ENCODE data around the gene PPP1R15B. TPM values are rescaled to one million over a fixed set of nuclear protein-coding genes. Genes with fewer than 3 reads are reported as not detected.

PPP1R15B gene
- total RNA-seq, 2 experiments from 2014 or later: 63.8 to 64.6 TPM

- H3K36me3 Mint-ChIP-seq (ENCODE audit: low read depth): peaks cover 28% of the 10 kb centered on the region
- no peak for ATAC-seq
- intact Hi-C loops (cut with micrococcal nuclease): no loop called here
- TF ChIP-seq, protein P1, sequence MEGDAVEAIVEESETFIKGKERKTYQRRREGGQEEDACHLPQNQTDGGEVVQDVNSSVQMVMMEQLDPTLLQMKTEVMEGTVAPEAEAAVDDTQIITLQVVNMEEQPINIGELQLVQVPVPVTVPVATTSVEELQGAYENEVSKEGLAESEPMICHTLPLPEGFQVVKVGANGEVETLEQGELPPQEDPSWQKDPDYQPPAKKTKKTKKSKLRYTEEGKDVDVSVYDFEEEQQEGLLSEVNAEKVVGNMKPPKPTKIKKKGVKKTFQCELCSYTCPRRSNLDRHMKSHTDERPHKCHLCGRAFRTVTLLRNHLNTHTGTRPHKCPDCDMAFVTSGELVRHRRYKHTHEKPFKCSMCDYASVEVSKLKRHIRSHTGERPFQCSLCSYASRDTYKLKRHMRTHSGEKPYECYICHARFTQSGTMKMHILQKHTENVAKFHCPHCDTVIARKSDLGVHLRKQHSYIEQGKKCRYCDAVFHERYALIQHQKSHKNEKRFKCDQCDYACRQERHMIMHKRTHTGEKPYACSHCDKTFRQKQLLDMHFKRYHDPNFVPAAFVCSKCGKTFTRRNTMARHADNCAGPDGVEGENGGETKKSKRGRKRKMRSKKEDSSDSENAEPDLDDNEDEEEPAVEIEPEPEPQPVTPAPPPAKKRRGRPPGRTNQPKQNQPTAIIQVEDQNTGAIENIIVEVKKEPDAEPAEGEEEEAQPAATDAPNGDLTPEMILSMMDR (IDR thresholded peaks at IDR 0.05): no peak
- CTCF ChIA-PET: interaction anchor here (0.7 to 4.9 kb wide), 7 partner anchors 10 to 852 kb away, joined by 3 to 31 read pairs (median 5); no protein-coding TSS in a partner anchor
- no peaks in the 10 kb centered on the region for H3K9me3 Mint-ChIP-seq
- H3K27ac Mint-ChIP-seq: no peak overlapping the region
- no peak for DNase-seq
- no peak overlapping the region for H3K4me3 Mint-ChIP-seq
- no peaks in the 10 kb centered on the region for H3K27me3 Mint-ChIP-seq
- POLR2A ChIA-PET: interaction anchor here (1.0 kb wide), 1 partner anchor 37 kb away, joined by 4 read pairs; no protein-coding TSS in a partner anchor
- peaks cover 26% of the 10 kb centered on the region for H3K4me1 Mint-ChIP-seq (ENCODE audit: low read depth)
These were observed 45.3 kb upstream of the PPP1R15B start for GRCh38 chr1:204456826-204457442.

DNA sequence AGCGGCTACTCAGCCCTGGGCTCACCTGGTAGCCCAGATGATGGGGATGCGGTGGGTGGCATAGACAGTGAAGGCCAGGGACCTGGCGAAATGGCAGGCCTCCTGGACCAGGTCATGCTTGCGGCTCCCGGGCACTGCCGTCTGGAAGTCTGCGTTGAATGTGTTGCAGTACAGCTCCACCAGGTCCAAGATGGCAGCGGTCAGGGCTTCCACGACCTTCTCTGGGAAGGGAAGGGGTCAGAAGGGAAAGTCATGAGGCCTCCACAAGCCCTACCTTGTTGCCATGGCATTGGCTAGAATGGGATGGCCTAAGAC lies 44.2 kb upstream of the PPP1R15B start:
- no peak overlapping the region for H3K4me3 Mint-ChIP-seq
- H3K27me3 Mint-ChIP-seq: no peaks in the 10 kb centered on the region
- ATAC-seq (no peak), DNase-seq (no peak)
- H3K36me3 Mint-ChIP-seq (ENCODE audit: low read depth): peaks cover 23% of the 10 kb centered on the region
- TF ChIP-seq, protein P1 (IDR thresholded peaks at IDR 0.05): no peak
- H3K27ac Mint-ChIP-seq: no peak overlapping the region
- H3K4me1 Mint-ChIP-seq (ENCODE audit: low read depth): peaks cover 19% of the 10 kb centered on the region
- CTCF ChIA-PET: interaction anchor here (1.6 to 4.9 kb wide), 4 partner anchors 9 to 47 kb away, joined by 5 to 31 read pairs (median 10); no protein-coding TSS in a partner anchor
- POLR2A ChIA-PET: interaction anchor here (1.2 kb wide), 1 partner anchor 67 kb away, joined by 3 read pairs; no protein-coding TSS in a partner anchor
- no peaks in the 10 kb centered on the region for H3K9me3 Mint-ChIP-seq
- intact Hi-C loops (cut with micrococcal nuclease): no loop called here

GRCh38 chr1:204455063-204455830 lies 43.6 kb upstream of the PPP1R15B start:
- ChIA-PET CTCF (interaction anchor here (0.9 to 4.9 kb wide), 5 partner anchors 9 to 48 kb away, joined by 3 to 31 read pairs (median 6); no protein-coding TSS in a partner anchor), POLR2A (interaction anchor here (0.9 to 1.2 kb wide), 2 partner anchors 26 to 67 kb away, joined by 3 to 5 read pairs; no protein-coding TSS in a partner anchor)
- Mint-ChIP-seq H3K4me3 (no peak overlapping the region), H3K9me3 (no peaks in the 10 kb centered on the region), H3K36me3 (ENCODE audit: low read depth) (peaks cover 20% of the 10 kb centered on the region), H3K4me1 (ENCODE audit: low read depth) (peaks cover 22% of the 10 kb centered on the region), H3K27me3 (no peaks in the 10 kb centered on the region), H3K27ac (no peak overlapping the region)
- no peak for DNase-seq
- TF ChIP-seq, protein P1 (IDR thresholded peaks at IDR 0.05): no peak
- no peak for ATAC-seq
- intact Hi-C loops (cut with micrococcal nuclease): no loop called here

- intact Hi-C loops (cut with micrococcal nuclease): no loop called here
- no peak for ATAC-seq
- Mint-ChIP-seq H3K4me1 (ENCODE audit: low read depth) (peaks cover 20% of the 10 kb centered on the region), H3K9me3 (no peaks in the 10 kb centered on the region), H3K27me3 (no peaks in the 10 kb centered on the region), H3K27ac (no peak overlapping the region), H3K36me3 (ENCODE audit: low read depth) (peaks cover 13% of the 10 kb centered on the region), H3K4me3 (no peak overlapping the region)
- POLR2A ChIA-PET: interaction anchor here (0.6 to 0.9 kb wide), 2 partner anchors 27 to 92 kb away, joined by 3 to 5 read pairs; no protein-coding TSS in a partner anchor
- CTCF ChIA-PET: interaction anchor here (0.7 to 4.9 kb wide), 4 partner anchors 8 to 49 kb away, joined by 3 to 31 read pairs (median 5); no protein-coding TSS in a partner anchor
- no peak for DNase-seq
- TF ChIP-seq, protein P1 (IDR thresholded peaks at IDR 0.05): no peak
These were observed 42.9 kb upstream of the PPP1R15B start for GRCh38 chr1:204454476-204454875.
